ENCODE measurements around the gene BARX2.

The BARX2 gene

GRCh38 chr11:129408865-129409444 lies 33.3 kb downstream of the BARX2 start:
- TF ChIP-seq CTCF (IDR thresholded peaks at IDR 0.05; ENCODE audit: poor library complexity, severe bottlenecking): no peak
- ATAC-seq (ENCODE audit: low read depth) (no peak), DNase-seq (ENCODE audit: low spot score) (no peak)
- H3K27ac ChIP-seq (ENCODE audit: poor library complexity, severe bottlenecking): no peak overlapping the region
- no peaks in the 10 kb centered on the region for H3K36me3 ChIP-seq (ENCODE audit: low read depth)
- H3K4me1 ChIP-seq (ENCODE audit: insufficient read depth, poor library complexity, severe bottlenecking): no peaks in the 10 kb centered on the region
- H3K9me3 ChIP-seq (ENCODE audit: severe bottlenecking): no peaks in the 10 kb centered on the region
- H3K27me3 ChIP-seq (ENCODE audit: insufficient read depth, poor library complexity, severe bottlenecking): no peaks in the 10 kb centered on the region
- H3K4me3 ChIP-seq (ENCODE audit: severe bottlenecking): no peak overlapping the region

GRCh38 chr11:129410395-129410960 lies 34.8 kb downstream of the BARX2 start:
- no peak overlapping the region for H3K27ac ChIP-seq (ENCODE audit: poor library complexity, severe bottlenecking)
- peak; percentile 36 for TF ChIP-seq CTCF (IDR thresholded peaks at IDR 0.05; ENCODE audit: poor library complexity, severe bottlenecking)
- DNase-seq (ENCODE audit: low spot score) (no peak), ATAC-seq (ENCODE audit: low read depth) (peak; percentile 66; the same call in 2 of the 3 replicates)
- H3K27me3 ChIP-seq (ENCODE audit: insufficient read depth, poor library complexity, severe bottlenecking): no peaks in the 10 kb centered on the region
- no peak overlapping the region for H3K4me3 ChIP-seq (ENCODE audit: severe bottlenecking)
- H3K9me3 ChIP-seq (ENCODE audit: severe bottlenecking): no peaks in the 10 kb centered on the region
- no peaks in the 10 kb centered on the region for H3K4me1 ChIP-seq (ENCODE audit: insufficient read depth, poor library complexity, severe bottlenecking)
- H3K36me3 ChIP-seq (ENCODE audit: low read depth): no peaks in the 10 kb centered on the region

GRCh38 chr11:129412494-129412893 lies 36.8 kb downstream of the BARX2 start:
- no peaks in the 10 kb centered on the region for H3K36me3 ChIP-seq (ENCODE audit: low read depth)
- H3K4me3 ChIP-seq (ENCODE audit: severe bottlenecking): no peak overlapping the region
- H3K4me1 ChIP-seq (ENCODE audit: insufficient read depth, poor library complexity, severe bottlenecking): no peaks in the 10 kb centered on the region
- ATAC-seq (ENCODE audit: low read depth) (no peak), DNase-seq (ENCODE audit: low spot score) (no peak)
- no peak for TF ChIP-seq CTCF (IDR thresholded peaks at IDR 0.05; ENCODE audit: poor library complexity, severe bottlenecking)
- H3K9me3 ChIP-seq (ENCODE audit: severe bottlenecking): no peaks in the 10 kb centered on the region
- H3K27ac ChIP-seq (ENCODE audit: poor library complexity, severe bottlenecking): no peak overlapping the region
- no peaks in the 10 kb centered on the region for H3K27me3 ChIP-seq (ENCODE audit: insufficient read depth, poor library complexity, severe bottlenecking)

- H3K4me3 ChIP-seq (ENCODE audit: severe bottlenecking): no peak overlapping the region
- no peak for TF ChIP-seq CTCF (IDR thresholded peaks at IDR 0.05; ENCODE audit: poor library complexity, severe bottlenecking)
- no peak overlapping the region for H3K27ac ChIP-seq (ENCODE audit: poor library complexity, severe bottlenecking)
- no peaks in the 10 kb centered on the region for H3K9me3 ChIP-seq (ENCODE audit: severe bottlenecking)
- H3K36me3 ChIP-seq (ENCODE audit: low read depth): no peaks in the 10 kb centered on the region
- no peak for DNase-seq (ENCODE audit: low spot score)
- H3K4me1 ChIP-seq (ENCODE audit: insufficient read depth, poor library complexity, severe bottlenecking): no peaks in the 10 kb centered on the region
- no peak for ATAC-seq (ENCODE audit: low read depth)
- H3K27me3 ChIP-seq (ENCODE audit: insufficient read depth, poor library complexity, severe bottlenecking): no peaks in the 10 kb centered on the region
These were observed 38.7 kb downstream of the BARX2 start for GRCh38 chr11:129414144-129414872.
